OCI-LY7 (cell line): ENCODE results near the gene NUDT9. TPM values are rescaled to one million over a fixed set of nuclear protein-coding genes. Genes with fewer than 3 reads are reported as not detected.
"Not testable (repeated sequence)": the region's sequence is repeated elsewhere in the genome, so short reads cannot be mapped to it uniquely, and the experiment has no call there.

ENCODE experiments used
- BruUV-seq: library from RNA; stranded (reverse); fragments of 400-500 nt; replicated peaks from 2 replicates; lab custom pipeline; 2021; lab: Mats Ljungman, UMichigan
- CTCF ChIA-PET: fragments of 300-600 bp; sonication (Branson Sonifier 250); formaldehyde crosslinking; loops from one replicate; lab custom pipeline; 2022; ENCODE audit warnings: antibody characterized with exemption; ENCODE audit not compliant: unreplicated experiment; lab: Charles Lee
- POLR2A ChIA-PET: fragments of 300-600 bp; sonication (Branson Sonifier 250); formaldehyde crosslinking; loops from one replicate; lab custom pipeline; 2022; ENCODE audit warnings: antibody characterized with exemption; lab: Charles Lee
- DNase-seq: peaks from one replicate; pipeline ENCODE4 v3.0.0-alpha.2; 2015; ENCODE audit warnings: low spot score
- H2AFZ ChIP-seq: fragments of 200-600 bp; sonication (generic), shearing (Covaris generic); 2 replicates; pipeline ENCODE4 v1.6.1; 2014; ENCODE audit warnings: mild to moderate bottlenecking, antibody characterized with exemption, low read length, moderate library complexity
- H3K27ac ChIP-seq: fragments of 200-600 bp; sonication (generic); 2 replicates; pipeline ENCODE4 v1.5.1; 2014; ENCODE audit warnings: mixed run types, low read depth, mild to moderate bottlenecking, moderate library complexity, low read length, inconsistent platforms; ENCODE audit not compliant: poor library complexity, severe bottlenecking
- H3K36me3 ChIP-seq: fragments of 200-600 bp; sonication (generic); 2 replicates; pipeline ENCODE4 v1.6.1; 2014; ENCODE audit warnings: mild to moderate bottlenecking, antibody characterized with exemption, low read length, moderate library complexity, mixed read lengths; ENCODE audit not compliant: insufficient read depth
- H3K4me1 ChIP-seq: fragments of 200-600 bp; sonication (generic); 2 replicates; pipeline ENCODE4 v1.5.1; 2014; ENCODE audit warnings: mild to moderate bottlenecking, low read length; ENCODE audit not compliant: insufficient read depth, poor library complexity, severe bottlenecking
- H3K4me2 ChIP-seq: fragments of 200-600 bp; sonication (generic); 2 replicates; pipeline ENCODE4 v1.6.1; 2014; ENCODE audit warnings: mild to moderate bottlenecking, low read length
- H3K4me3 ChIP-seq: fragments of 200-600 bp; sonication (generic); 2 replicates; pipeline ENCODE4 v1.5.1; 2014; ENCODE audit warnings: mild to moderate bottlenecking, low read depth, low read length; ENCODE audit not compliant: poor library complexity, severe bottlenecking
- H3K79me2 ChIP-seq: fragments of 200-600 bp; sonication (generic); 2 replicates; pipeline ENCODE4 v1.6.1; 2016; ENCODE audit warnings: low read depth, mild to moderate bottlenecking, low read length, moderate library complexity, mixed read lengths; ENCODE audit not compliant: insufficient read depth
- H3K9me2 ChIP-seq: fragments of 200-600 bp; sonication (generic); 2 replicates; pipeline ENCODE4 v1.6.1; 2016; ENCODE audit warnings: mild to moderate bottlenecking, low read length, mixed read lengths; ENCODE audit not compliant: insufficient read depth
- H3K9me3 ChIP-seq: fragments of 200-600 bp; sonication (generic); 2 replicates; pipeline ENCODE4 v1.6.1; 2014; ENCODE audit warnings: mild to moderate bottlenecking, mixed run types, low read length, mixed read lengths
- H4K20me1 ChIP-seq: fragments of 200-600 bp; sonication (generic); 2 replicates; pipeline ENCODE4 v1.6.1; 2014; ENCODE audit warnings: mild to moderate bottlenecking, antibody characterized with exemption, low read length, moderate library complexity, mixed read lengths; ENCODE audit not compliant: insufficient read depth
- EZH2phosphoT487 ChIP-seq: fragments of 200-600 bp; sonication (generic); IDR thresholded peaks from 2 replicates; pipeline ENCODE4 v1.6.1; 2018; ENCODE audit warnings: low read depth, borderline replicate concordance, mild to moderate bottlenecking, mixed run types, antibody characterized with exemption, low read length, moderate library complexity, mixed read lengths
- intact Hi-C: fragments of 100-400 bp; cut with micrococcal nuclease; formaldehyde crosslinking; loops from one replicate; pipeline ENCODE4 v1.10.0; 2022; ENCODE audit not compliant: unreplicated experiment
- total RNA-seq, 2 experiments: library from RNA; depleted of rRNA in 1 of 2; stranded (reverse); fragments of >200 nt in 1 of 2; shearing (Covaris generic) in 1 of 2; gene quantifications; 2 replicates each; pipeline ENCODE4 v1.2.3, GENCODE V29; 2014 to 2022
- TF ChIP-seq, protein P1 (sequence below): fragments of 200-600 bp; sonication (generic); conservative IDR thresholded peaks from 2 replicates; pipeline ENCODE4 v1.5.1; 2014; ENCODE audit warnings: mild to moderate bottlenecking, antibody characterized with exemption, low read length, moderate library complexity, mixed read lengths

NUDT9 gene
- total RNA-seq, 2 experiments from 2014 or later = 9.0 to 16.5 TPM

DNA sequence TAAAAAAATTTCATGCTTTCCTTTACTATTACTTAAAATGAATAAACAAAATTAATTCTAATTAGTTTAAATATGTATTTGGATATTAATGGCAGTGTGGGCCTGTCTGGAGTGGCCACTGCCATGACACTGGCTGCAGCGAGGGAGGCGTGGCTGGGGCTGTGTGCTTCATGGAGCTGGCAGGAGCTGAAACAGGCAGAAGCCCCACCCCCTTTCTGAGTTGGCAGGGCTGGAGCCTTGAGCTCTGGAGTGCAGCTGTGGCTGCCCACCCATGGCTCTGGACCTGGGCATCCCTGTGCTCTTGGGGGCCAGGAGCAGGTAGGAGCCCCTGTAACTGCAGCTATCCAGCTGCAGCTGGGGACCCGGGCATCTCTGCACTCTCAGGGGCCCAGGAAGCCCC is 23.2 kb upstream of the NUDT9 start:
- no peaks in the 10 kb centered on the region for H3K4me1 ChIP-seq
- no peaks in the 10 kb centered on the region for H3K36me3 ChIP-seq
- no peak overlapping the region for H2AFZ ChIP-seq
- no peaks in the 10 kb centered on the region for H4K20me1 ChIP-seq
- no TSS peak for BruUV-seq
- intact Hi-C loops = no loop called here
- TF ChIP-seq, protein P1, sequence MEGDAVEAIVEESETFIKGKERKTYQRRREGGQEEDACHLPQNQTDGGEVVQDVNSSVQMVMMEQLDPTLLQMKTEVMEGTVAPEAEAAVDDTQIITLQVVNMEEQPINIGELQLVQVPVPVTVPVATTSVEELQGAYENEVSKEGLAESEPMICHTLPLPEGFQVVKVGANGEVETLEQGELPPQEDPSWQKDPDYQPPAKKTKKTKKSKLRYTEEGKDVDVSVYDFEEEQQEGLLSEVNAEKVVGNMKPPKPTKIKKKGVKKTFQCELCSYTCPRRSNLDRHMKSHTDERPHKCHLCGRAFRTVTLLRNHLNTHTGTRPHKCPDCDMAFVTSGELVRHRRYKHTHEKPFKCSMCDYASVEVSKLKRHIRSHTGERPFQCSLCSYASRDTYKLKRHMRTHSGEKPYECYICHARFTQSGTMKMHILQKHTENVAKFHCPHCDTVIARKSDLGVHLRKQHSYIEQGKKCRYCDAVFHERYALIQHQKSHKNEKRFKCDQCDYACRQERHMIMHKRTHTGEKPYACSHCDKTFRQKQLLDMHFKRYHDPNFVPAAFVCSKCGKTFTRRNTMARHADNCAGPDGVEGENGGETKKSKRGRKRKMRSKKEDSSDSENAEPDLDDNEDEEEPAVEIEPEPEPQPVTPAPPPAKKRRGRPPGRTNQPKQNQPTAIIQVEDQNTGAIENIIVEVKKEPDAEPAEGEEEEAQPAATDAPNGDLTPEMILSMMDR = no peak
- no peak for TF ChIP-seq EZH2phosphoT487
- H3K9me2 ChIP-seq = no peaks in the 10 kb centered on the region
- DNase-seq = no peak
- ChIA-PET CTCF (no interaction called here), POLR2A (no interaction called here)
- no peaks in the 10 kb centered on the region for H3K79me2 ChIP-seq
- no peak overlapping the region for H3K4me2 ChIP-seq
- H3K9me3 ChIP-seq = no peaks in the 10 kb centered on the region
- no peak overlapping the region for H3K4me3 ChIP-seq
- no peak overlapping the region for H3K27ac ChIP-seq

DNA sequence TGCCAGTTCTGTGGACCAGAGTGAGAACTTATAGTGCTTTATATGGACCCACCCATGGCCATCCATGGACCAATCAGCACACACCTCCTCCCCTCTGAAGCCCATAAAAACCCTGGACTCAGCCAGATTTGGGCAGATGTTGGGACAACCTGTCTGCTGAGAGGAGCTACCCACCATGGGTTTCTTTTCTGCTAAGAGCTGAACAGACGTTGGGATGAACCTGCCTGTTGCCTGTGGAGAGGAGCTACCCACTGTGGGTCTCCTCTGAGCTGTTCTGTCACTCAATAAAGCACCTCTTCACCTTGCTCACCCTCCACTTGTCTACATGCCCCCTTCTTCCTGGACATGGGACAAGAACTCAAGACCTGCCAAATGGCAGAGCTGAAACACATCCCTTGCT is 22.4 kb upstream of the NUDT9 start:
- DNase-seq = no peak
- POLR2A ChIA-PET = interaction anchor here (0.6 to 1.0 kb wide), 3 partner anchors 22 to 70 kb away, joined by 3 to 4 read pairs (median 3); partner anchors contain the start of gene NUDT9
- Histone ChIP-seq H2AFZ (no peak overlapping the region), H3K36me3 (no peaks in the 10 kb centered on the region), H4K20me1 (no peaks in the 10 kb centered on the region), H3K27ac (no peak overlapping the region), H3K79me2 (no peaks in the 10 kb centered on the region), H3K9me3 (no peaks in the 10 kb centered on the region), H3K4me1 (no peaks in the 10 kb centered on the region), H3K4me3 (no peak overlapping the region), H3K9me2 (no peaks in the 10 kb centered on the region), H3K4me2 (no peak overlapping the region)
- intact Hi-C loops = no loop called here
- CTCF ChIA-PET = no interaction called here
- TF ChIP-seq, protein P1 = no peak
- TF ChIP-seq EZH2phosphoT487 = no peak
- no TSS peak for BruUV-seq

DNA sequence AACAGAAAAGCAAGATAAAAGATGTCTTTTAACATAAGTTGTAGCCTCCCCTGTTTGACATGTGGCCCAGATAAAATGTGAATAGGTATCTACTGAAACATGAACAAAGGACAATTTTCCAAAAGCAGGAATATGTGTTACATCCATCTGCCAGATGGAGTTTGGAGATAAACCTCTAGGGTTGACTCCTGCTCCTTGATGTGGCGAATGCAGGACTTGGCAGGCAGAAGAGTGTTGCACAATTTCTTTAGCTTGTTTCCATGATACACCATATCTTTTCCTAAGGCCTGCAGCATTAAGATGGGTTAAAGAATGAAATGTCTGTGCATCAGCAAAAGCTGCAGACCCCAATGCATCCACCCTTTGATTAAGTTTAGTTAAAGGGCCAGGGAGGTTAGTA is 18.6 kb upstream of the NUDT9 start:
- CTCF ChIA-PET = not testable (repeated sequence)

More for the DNA sequence above, 18.6 kb upstream of the NUDT9 start:
- DNase-seq, intact Hi-C loops, H3K9me2 ChIP-seq, H3K4me2 ChIP-seq, BruUV-seq, H3K36me3 ChIP-seq, H3K4me1 ChIP-seq, H3K4me3 ChIP-seq, H3K27ac ChIP-seq, H3K79me2 ChIP-seq, H4K20me1 ChIP-seq, H2AFZ ChIP-seq: not testable (repeated sequence)
- 0 out of 2 replicates have a peak, but pooled peaks cover 14% of the 10 kb centered on the region for H3K9me3 ChIP-seq
- POLR2A ChIA-PET = interaction anchor here (1.3 kb wide), 1 partner anchor 13 kb away, joined by 4 read pairs; the partner anchor contains the start of gene HSD17B11
